ENCODE results near the gene ALDH2. TPM values are rescaled to one million over a fixed set of nuclear protein-coding genes. Genes with fewer than 3 reads are reported as not detected.

ALDH2 gene
- total and polyA plus RNA-seq, 12 donors, result 52.2 to 536 (median 338) TPM

DNA sequence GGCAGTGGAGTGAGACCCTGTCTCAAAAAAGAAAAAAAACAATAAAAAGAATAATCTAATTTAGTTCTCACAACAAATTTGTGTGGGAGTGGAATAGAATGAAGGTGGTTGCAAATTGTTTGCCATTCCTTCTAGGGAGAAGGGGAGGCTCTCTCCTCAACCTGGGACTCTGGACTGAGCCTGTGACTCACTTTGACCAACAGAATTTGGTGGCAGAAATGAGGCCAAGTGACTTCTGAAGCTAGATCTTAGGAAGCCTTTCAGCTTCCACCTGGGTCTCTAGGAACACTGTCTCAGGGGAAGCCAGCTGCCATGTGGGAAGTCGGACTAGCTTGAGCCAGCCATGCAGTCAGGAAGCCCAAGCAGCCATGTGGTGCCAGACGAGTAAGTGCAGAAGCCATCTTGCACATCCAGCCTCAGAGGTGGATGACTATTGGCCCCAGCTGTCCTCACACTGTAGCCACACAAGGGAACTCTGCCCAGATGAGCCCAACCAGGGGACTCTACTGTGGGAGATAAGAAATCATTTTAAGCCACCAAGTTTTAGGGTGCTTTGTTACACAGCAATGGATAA lies 14.4 kb downstream of the ALDH2 start:
- Histone ChIP-seq H3K27me3 (no peaks in the 10 kb centered on the region), H3K4me1 (replicated peaks in 1 of 2) (peaks cover 7 to 18% of the 10 kb centered on the region in 2 donors), H3K36me3 (replicated peaks in 1 of 2) (peaks cover 0 to 40% of the 10 kb centered on the region in 2 donors), H3K9me3 (replicated peaks in 1 of 3) (no peaks in the 10 kb centered on the region), H3K4me3 (no peak overlapping the region), H3K27ac (no peak overlapping the region)
- WGBS, 4 donors, result 80 to 100% (median 97%) methylated on average over 1 to 2 of the region's 2 CpGs
- no peak for DNase-seq
- intact Hi-C loops (cut with DNase I), result no loop called here
- TF ChIP-seq, protein P1, sequence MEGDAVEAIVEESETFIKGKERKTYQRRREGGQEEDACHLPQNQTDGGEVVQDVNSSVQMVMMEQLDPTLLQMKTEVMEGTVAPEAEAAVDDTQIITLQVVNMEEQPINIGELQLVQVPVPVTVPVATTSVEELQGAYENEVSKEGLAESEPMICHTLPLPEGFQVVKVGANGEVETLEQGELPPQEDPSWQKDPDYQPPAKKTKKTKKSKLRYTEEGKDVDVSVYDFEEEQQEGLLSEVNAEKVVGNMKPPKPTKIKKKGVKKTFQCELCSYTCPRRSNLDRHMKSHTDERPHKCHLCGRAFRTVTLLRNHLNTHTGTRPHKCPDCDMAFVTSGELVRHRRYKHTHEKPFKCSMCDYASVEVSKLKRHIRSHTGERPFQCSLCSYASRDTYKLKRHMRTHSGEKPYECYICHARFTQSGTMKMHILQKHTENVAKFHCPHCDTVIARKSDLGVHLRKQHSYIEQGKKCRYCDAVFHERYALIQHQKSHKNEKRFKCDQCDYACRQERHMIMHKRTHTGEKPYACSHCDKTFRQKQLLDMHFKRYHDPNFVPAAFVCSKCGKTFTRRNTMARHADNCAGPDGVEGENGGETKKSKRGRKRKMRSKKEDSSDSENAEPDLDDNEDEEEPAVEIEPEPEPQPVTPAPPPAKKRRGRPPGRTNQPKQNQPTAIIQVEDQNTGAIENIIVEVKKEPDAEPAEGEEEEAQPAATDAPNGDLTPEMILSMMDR (IDR thresholded peaks at IDR 0.05), result no peak
- no peak for TF ChIP-seq POLR2A (IDR thresholded peaks at IDR 0.05)

DNA sequence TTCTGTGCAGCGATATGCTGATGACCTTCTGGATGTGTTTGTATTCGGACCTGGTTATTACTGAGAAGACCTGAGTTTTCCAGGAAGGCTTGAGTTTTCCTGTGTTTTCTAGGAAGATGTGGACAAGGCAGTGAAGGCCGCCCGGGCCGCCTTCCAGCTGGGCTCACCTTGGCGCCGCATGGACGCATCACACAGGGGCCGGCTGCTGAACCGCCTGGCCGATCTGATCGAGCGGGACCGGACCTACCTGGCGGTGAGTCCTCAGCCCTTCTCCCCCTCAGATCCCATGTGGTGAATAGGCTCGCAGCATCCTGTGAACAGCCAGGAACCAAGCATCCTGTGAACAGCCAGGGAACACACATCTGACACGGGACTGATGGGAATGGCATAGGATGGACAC lies 16.3 kb downstream of the ALDH2 start:
- no peak for DNase-seq

DNA sequence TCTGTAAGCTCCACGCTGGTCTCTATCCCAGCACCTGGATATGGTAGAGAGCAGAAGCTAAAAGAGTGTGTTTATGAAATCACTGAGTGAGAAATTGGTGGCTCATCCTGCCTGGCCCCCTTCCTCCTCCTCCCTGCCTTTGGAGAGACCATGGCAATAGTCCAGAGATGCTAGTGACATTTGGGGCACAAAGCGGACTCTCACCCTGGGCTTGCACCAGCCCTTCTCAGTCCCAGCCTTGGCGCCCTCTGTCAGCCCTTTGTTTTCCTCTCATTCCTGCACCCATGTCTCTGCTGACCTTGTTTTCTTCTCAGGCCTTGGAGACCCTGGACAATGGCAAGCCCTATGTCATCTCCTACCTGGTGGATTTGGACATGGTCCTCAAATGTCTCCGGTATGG lies 18.2 kb downstream of the ALDH2 start:
- H3K4me1 ChIP-seq (replicated peaks in 1 of 2), result peaks cover 12% of the 10 kb centered on the region in 2 donors
- H3K27me3 ChIP-seq, result no peaks in the 10 kb centered on the region
- H3K36me3 ChIP-seq (replicated peaks in 1 of 2), result peaks cover 0 to 54% of the 10 kb centered on the region in 2 donors
- no peak for DNase-seq
- H3K9me3 ChIP-seq (replicated peaks in 1 of 3), result no peaks in the 10 kb centered on the region
- intact Hi-C loops (cut with DNase I), result no loop called here
- WGBS, 4 donors, result 87 to 100% (median 97%) methylated on average over 4 of the region's 4 CpGs
- peak overlapping the region in 3 of 5 donors; percentile 21 to 70 (median 59) for H3K27ac ChIP-seq
- TF ChIP-seq, protein P1 (IDR thresholded peaks at IDR 0.05), result no peak
- TF ChIP-seq POLR2A (IDR thresholded peaks at IDR 0.05), result no peak
- no peak overlapping the region for H3K4me3 ChIP-seq

More for the DNA sequence above, 16.3 kb downstream of the ALDH2 start:
- H3K4me1 ChIP-seq (replicated peaks in 1 of 2), result peaks cover 2 to 5% of the 10 kb centered on the region in 2 donors
- H3K9me3 ChIP-seq (replicated peaks in 1 of 3), result no peaks in the 10 kb centered on the region
- intact Hi-C loops (cut with DNase I), result no loop called here
- TF ChIP-seq, protein P1 (IDR thresholded peaks at IDR 0.05), result no peak
- no peak for TF ChIP-seq POLR2A (IDR thresholded peaks at IDR 0.05)
- 88 to 97% (median 91%) methylated on average over 14 to 17 of the region's 17 CpGs for WGBS, 4 donors
- no peak overlapping the region for H3K27ac ChIP-seq
- no peaks in the 10 kb centered on the region for H3K27me3 ChIP-seq
- H3K36me3 ChIP-seq (replicated peaks in 1 of 2), result peaks cover 0 to 49% of the 10 kb centered on the region in 2 donors
- H3K4me3 ChIP-seq, result no peak overlapping the region

DNA sequence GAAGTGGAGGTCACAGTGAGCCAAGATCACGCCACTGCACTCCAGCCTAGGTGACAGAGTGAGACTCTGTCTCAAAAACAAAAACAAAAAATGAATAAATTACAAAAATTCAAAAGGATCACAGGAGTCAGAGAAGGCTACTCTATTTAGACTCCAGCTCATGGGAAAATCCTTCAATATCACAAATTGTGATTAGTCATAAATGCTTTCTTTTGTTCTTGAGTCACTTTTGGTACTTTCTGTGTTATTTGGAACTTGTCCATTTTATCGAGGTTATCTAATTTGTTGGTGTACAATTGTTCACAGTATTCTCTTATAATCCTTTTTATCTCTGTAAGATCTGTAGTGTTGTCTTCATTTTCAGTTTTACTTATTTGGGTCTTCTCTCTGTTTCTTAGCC lies 18.9 kb downstream of the ALDH2 start:
- no peaks in the 10 kb centered on the region for H3K27me3 ChIP-seq
- no peak overlapping the region for H3K4me3 ChIP-seq
- peak overlapping the region in 3 of 5 donors; percentile 27 to 70 (median 59) for H3K27ac ChIP-seq
- 49 to 60% (median 51%) methylated on average over 2 of the region's 2 CpGs for WGBS, 4 donors
- peaks cover 12% of the 10 kb centered on the region in 2 donors for H3K4me1 ChIP-seq (replicated peaks in 1 of 2)
- H3K9me3 ChIP-seq (replicated peaks in 1 of 3), result no peaks in the 10 kb centered on the region
- DNase-seq, result no peak
- H3K36me3 ChIP-seq (replicated peaks in 1 of 2), result peaks cover 0 to 61% of the 10 kb centered on the region in 2 donors
- TF ChIP-seq POLR2A (IDR thresholded peaks at IDR 0.05), result no peak
- TF ChIP-seq, protein P1 (IDR thresholded peaks at IDR 0.05), result no peak
- intact Hi-C loops (cut with DNase I), result no loop called here

Measured in adrenal gland (tissue), 12 donors.